Measurements from ENCODE around the gene NDUFA6. TPM values are rescaled to one million over a fixed set of nuclear protein-coding genes. Genes with fewer than 3 reads are reported as not detected.
"Not testable (repeated sequence)": the region's sequence is repeated elsewhere in the genome, so short reads cannot be mapped to it uniquely, and the experiment has no call there.

Gene NDUFA6
- total RNA-seq, 1 donor from 2014 or later: 46.2 TPM

DNA sequence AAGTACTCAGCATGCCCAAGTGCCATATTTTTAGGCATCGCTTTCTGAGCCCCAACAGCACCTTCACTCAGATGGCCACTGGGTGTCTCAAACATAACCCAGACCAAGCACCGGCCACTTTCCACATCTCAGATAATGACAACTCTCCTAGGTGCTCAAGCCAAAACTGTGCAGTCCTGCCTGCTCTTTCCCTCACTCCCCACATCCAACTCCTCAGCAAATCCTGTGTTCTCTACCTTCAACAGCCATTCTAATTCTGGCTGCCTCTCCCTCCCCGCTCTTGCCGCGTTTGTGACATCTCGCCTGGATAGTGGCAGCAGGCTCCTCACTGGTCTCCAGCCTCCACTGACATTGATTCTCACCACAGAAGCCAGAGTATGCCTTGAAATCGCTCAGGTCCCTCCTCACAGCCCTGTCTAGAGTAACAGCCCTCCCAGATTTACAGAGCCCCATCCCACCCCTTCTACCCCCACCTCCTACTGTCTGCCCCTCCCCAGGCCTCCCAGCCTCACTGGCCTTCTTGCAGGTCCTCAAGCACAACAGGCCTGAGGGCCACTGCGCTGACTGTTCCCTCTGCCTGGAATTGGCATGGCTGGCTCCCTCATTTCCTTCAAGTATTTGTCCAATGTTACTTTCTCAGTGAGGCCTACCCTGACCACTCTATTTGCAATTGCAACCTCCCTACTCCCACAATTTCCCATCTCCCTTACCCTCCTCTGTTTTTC lies 17.8 kb downstream of the NDUFA6 start:
- H3K36me3 ChIP-seq: peaks cover 5% of the 10 kb centered on the region
- no peaks in the 10 kb centered on the region for H3K9me3 ChIP-seq
- H3K27ac ChIP-seq: no peak overlapping the region
- intact Hi-C loops (cut with DNase I): no loop called here
- DNase-seq (no peak), ATAC-seq (no peak)
- no peak for TF ChIP-seq CTCF (IDR thresholded peaks at IDR 0.05)
- H3K4me1 ChIP-seq: peaks cover 34% of the 10 kb centered on the region
- H3K27me3 ChIP-seq: no peaks in the 10 kb centered on the region
- H3K4me3 ChIP-seq: no peak overlapping the region

DNA sequence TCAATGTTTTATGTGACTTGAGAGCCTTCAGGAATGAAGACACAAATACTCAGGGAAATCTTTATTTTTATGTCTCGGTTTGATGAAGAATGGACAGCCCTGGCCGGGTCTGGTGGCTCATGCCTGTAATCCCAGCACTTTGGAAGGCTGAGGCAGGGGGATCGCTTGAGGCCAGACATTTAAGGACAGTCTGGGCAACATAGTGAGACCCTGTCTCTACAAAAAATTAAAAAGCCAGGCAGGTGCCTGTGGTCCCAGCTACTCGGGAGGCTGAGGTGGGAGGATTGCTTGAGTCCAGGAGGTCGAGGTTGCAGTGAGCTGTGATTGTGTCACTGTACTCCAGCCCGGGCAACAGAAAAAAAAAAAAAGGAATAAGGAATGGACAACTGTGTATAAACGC lies 19.1 kb downstream of the NDUFA6 start:
- ATAC-seq; DNase-seq; H3K9me3 ChIP-seq; H3K27me3 ChIP-seq; intact Hi-C loops (cut with DNase I): not testable (repeated sequence)
- Histone ChIP-seq H3K4me3 (peak overlapping the region; percentile 62), H3K36me3 (peaks cover 15% of the 10 kb centered on the region), H3K27ac (peak overlapping the region; percentile 88), H3K4me1 (peaks cover 32% of the 10 kb centered on the region)

DNA sequence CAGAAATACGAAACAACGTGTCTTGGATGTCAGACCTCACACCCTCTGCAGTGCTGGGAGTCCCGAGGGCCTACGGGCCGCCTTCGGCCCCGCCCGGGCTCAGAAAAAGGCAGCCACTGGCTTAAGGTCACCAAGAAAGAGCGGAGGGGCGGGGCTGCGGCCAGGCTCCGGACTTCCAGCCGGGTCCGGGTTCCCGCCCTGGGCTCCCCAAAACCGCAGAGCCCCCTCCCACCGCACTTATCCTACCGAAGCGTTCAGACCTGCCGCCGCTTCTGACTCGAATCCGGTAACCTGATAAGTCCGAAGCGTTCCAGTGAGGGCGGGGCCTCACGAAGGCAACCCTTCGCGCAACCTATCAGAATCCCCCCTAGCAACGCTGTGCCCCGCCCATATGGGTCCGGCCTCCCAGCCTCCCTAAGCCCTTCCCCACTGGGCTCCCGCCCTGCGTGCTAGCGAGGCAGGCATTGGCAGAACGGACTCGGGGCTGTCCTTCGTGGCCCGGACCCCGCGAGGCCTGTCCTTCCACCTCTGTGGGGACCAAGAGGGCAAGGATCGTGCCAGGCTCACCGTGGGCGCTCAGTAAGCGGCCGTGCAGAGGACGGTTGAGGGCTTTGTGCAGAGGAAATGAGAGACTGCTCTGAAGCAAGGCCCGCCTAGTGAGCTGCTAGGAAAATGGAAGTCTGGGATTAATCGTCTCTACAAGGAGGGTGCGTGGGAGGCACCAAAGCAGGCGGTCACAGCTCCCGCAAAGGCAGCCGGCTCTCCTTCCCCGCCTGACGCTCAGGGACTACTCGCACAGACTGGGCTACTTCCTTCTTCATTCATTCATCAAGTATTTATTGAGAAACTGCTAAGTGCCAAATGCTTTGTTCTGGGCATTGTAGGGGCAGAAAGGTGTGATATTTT lies 19.8 kb downstream of the NDUFA6 start, which contains the start of gene NAGA:
Gene NAGA (minus strand): TSS at position 296 of the 906 bp plus-strand sequence. CDS start 515 bp downstream, outside the sequence.
- peak; percentile 98 for DNase-seq
- no peak for TF ChIP-seq CTCF (IDR thresholded peaks at IDR 0.05)
- Histone ChIP-seq H3K27me3 (no peaks in the 10 kb centered on the region), H3K4me3 (peak within 1 kb of the TSS; percentile 62), H3K36me3 (peaks cover 21% of the 10 kb centered on the region), H3K9me3 (no peaks in the 10 kb centered on the region), H3K4me1 (peaks cover 32% of the 10 kb centered on the region), H3K27ac (peak within 1 kb of the TSS; percentile 88)
- intact Hi-C loops (cut with DNase I): no loop called here
- ATAC-seq: peak; percentile 96

GRCh38 chr22:42069801-42070516 lies 20.6 kb downstream of the NDUFA6 start:
- DNase-seq (no peak), ATAC-seq (peak; percentile 14)
- H3K27ac ChIP-seq: peak overlapping the region; percentile 88
- H3K36me3 ChIP-seq: peaks cover 29% of the 10 kb centered on the region
- H3K4me3 ChIP-seq: peak overlapping the region; percentile 62
- intact Hi-C loops (cut with DNase I): no loop called here
- no peaks in the 10 kb centered on the region for H3K9me3 ChIP-seq
- H3K4me1 ChIP-seq: peaks cover 27% of the 10 kb centered on the region
- TF ChIP-seq CTCF (IDR thresholded peaks at IDR 0.05): no peak
- no peaks in the 10 kb centered on the region for H3K27me3 ChIP-seq

DNA sequence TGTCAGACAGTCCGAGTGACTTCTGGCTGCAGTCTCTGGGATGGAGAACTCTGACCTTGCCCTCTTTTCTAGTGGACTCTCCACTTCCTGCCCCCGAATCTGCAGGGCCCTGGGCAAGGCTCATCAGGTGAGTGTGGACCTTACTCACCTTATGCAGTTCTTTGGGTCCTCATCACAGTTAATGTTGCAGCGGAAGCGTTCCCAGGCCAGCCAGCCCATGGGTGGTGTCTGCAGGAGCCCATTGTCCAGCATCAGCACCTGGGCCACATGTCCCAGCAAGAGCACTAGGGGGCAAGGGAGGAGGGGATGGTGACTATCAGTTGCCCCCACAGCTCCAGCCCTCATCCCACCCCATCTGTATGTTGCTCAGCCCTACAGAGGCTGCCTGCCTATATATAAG lies 22.3 kb downstream of the NDUFA6 start:
- peaks cover 35% of the 10 kb centered on the region for H3K36me3 ChIP-seq

More for the DNA sequence above, 22.3 kb downstream of the NDUFA6 start:
- DNase-seq (no peak), ATAC-seq (no peak)
- H3K4me1 ChIP-seq: peaks cover 18% of the 10 kb centered on the region
- no peaks in the 10 kb centered on the region for H3K9me3 ChIP-seq
- intact Hi-C loops (cut with DNase I): no loop called here
- no peak overlapping the region for H3K4me3 ChIP-seq
- H3K27me3 ChIP-seq: no peaks in the 10 kb centered on the region
- H3K27ac ChIP-seq: no peak overlapping the region
- TF ChIP-seq CTCF (IDR thresholded peaks at IDR 0.05): no peak
